NCI-H345 treated with DMSO at 0.1 percent for 48 hours (cell line): ENCODE measurements around the gene HES3.

ENCODE experiments used
- DNase-seq: peaks from one replicate; lab custom pipeline; 2025; ENCODE audit not compliant: unreplicated experiment; lab: John Stamatoyannopoulos, UW

The HES3 gene

DNA sequence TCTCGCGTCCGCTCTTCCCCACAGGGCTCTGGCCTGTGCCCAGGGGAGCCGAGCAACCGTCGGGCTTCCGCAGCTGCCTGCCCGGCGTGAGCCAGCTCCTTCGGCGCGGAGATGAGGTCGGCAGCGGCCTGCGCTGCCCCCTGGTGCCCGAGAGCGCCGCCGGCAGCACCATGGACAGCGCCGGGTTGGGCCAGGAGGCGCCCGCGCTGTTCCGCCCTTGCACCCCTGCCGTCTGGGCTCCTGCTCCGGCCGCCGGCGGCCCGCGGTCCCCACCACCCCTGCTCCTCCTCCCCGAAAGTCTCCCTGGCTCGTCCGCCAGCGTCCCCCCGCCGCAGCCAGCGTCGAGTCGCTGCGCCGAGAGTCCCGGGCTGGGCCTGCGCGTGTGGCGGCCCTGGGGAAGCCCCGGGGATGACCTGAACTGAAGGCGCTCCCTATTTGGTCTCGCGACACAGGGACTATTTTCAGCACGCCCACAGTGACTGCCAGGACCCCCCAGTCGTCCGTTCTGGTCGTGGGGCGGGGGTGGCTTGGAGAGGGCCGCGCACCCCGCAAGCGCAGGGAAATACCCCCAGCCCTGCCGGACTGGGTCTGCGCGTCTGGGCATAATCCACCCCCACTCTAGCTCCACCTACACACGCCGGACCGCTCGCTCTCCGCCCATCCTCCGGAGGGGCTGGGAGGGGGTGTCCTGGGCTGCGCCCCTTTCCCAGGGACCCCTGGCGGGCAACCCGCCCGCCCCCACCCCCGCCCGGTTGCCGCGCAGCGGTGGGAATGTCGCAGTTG, 1.3 kb downstream of the HES3 start:
- DNase-seq: peak; percentile 40

DNA sequence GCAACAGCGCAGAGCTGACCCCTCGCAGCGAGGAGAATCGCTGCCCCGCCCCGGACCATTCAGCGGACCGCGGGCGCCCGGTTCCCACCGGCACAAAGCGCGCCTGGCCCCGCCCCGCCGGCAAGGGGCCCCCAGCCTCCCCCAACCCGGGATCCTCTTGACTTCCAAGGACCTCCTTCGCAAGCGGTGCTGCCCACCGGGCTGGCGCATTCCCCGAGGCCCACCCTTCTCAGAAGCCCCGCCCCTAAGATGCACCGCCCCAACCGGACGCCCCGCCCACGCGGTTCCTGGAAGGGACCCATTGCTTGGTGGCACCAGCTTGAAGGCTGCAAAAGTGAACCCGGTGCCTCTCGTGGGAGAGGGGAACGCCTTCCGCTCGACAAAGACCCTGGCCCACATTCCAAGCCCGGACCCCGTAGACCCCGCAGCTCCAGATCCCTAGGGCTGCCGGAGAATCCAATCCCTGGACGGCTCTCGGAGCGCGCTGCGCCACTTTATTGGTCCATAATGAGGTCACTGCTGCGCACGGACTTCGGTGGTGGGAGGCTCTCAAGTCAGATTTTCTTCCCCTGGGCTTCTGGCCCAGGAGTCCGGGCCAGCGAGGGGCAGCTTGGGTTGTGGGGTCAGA, 2.0 kb downstream of the HES3 start:
- DNase-seq: peak; percentile 81

DNA sequence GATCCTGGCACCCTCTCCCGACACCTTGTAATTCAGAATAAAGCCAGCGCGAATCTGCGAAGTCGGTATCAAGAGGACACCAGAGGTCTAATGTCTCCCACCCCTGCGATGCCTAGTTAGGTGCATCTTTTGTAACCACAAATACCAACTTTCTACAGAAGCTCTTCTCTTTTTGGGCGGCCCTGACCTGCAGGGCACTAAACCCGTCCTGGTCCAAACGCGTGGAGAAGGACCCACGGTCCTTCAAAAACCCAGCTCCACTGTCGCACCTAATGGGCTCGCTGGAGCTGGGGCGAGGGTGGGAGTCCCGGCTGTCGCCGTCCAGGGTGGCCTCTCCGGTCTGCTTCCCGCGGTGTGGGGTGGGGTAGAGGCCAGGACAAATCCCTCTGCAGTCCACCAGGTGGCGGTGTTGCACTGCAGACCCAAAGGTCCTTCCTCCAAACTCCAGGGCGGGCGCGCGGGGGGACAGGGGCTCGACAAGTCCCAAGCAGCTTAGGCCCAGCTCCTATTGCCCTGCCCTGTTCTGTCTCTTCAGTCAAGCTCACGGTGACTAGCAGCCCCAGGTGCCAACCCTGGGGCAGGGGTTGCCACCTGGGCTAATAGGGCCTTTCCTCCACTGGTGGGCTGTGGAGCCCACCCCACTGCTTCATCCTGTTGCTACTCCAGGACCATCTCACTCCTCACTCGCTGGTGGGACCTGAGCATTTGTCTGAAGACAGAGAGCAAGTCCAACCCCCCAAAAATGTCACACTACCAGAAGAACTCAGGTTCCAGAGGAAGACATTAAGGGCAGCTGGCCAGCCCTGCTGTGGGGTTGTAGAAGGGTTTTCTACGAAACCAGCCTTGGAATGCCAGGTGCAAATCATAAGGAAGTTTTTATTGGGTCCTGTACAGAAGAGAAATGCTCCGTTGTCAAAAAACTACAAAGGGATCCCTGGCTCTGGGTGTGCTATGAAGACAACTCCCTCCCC, 2.8 kb downstream of the HES3 start:
- DNase-seq: peak; percentile 72

DNA sequence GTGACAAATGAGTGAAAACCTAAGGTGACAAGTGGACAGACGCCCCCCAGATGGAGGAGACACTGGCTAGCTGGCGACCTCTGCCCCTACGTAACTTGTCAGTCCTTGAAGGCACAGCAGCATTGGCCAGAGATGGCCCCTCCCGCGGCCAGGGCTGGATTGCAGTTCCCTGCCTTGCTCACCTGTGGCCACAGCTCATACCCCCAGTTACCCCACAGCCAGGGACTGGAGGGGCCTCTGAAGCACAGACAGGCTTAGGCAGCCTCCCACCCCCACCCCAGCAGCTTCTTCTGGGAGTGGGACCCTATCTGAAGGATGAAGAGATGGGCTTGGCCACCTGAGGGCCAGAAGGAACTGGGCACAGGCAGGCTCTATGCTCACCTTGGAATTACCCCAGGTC, 3.7 kb downstream of the HES3 start:
- no peak for DNase-seq

DNA sequence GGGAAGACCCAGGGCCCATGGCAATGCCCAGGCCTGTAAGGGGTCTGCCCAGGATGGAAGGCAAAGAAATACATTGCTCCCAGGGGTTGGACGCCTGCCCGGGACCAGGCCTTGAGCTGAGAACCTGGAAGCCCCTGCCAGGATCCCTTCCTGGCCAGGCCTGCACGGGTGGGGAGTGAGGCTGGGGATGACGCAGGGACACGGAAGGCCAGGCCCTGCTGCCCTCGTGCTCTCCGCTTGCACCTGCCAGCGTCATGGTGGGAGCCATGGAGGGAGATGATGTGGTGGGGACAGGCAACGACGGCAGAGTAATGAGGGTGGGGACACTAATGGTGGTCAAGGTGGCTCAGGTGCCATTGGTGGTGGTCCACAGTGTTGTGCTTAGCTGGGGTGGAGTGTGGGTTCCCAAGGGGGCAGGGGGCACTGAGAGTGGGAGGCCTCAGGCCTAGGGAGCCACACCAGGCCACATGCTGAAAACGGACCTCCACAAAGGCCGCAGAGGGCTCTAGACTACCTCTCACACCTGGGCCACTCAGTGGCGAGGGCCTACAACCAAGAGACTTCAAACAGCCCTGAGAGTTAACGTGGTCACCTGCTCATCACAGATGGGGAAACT, 4.3 kb downstream of the HES3 start:
- no peak for DNase-seq

DNA sequence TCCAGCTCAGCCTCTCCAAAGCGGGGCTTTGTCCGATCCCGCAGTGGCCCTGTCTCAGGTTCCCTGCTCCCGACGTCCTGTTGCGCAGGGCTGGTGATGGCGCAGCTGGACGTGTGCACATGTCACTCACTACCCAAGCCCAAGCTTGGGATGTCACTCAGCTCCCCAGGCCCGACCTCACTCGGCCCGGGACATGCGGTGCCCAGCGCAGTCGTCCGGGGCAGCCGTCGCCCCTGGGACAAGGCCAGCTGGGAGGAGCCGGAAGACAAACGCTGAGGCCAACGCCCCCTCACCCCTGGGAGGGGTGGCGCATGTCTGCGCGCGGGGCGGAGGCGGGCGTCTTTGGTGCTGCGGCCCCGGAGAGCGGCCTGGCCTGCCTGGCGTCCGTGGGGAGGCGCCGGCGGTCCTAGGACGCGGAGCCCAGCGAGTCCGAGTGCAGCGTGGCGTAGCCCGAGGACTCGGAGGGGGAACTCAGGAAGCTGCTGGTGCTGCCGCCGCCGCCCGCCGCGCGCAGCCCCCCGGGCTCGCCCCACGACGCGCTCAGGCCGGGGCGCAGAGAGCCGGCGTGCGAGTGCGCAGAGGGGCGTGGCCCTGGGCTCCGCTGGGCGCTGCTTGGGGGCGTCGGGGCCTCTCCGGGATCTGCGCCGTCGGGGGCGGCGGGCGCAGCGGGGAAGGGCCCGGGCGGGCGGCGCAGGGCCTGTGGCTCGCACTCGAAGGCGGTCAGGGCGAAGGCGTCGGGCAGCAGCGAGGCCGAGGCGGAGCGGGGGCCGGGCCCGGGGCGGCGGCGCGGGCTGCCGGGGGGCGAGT, 5.2 kb downstream of the HES3 start:
- no peak for DNase-seq

DNA sequence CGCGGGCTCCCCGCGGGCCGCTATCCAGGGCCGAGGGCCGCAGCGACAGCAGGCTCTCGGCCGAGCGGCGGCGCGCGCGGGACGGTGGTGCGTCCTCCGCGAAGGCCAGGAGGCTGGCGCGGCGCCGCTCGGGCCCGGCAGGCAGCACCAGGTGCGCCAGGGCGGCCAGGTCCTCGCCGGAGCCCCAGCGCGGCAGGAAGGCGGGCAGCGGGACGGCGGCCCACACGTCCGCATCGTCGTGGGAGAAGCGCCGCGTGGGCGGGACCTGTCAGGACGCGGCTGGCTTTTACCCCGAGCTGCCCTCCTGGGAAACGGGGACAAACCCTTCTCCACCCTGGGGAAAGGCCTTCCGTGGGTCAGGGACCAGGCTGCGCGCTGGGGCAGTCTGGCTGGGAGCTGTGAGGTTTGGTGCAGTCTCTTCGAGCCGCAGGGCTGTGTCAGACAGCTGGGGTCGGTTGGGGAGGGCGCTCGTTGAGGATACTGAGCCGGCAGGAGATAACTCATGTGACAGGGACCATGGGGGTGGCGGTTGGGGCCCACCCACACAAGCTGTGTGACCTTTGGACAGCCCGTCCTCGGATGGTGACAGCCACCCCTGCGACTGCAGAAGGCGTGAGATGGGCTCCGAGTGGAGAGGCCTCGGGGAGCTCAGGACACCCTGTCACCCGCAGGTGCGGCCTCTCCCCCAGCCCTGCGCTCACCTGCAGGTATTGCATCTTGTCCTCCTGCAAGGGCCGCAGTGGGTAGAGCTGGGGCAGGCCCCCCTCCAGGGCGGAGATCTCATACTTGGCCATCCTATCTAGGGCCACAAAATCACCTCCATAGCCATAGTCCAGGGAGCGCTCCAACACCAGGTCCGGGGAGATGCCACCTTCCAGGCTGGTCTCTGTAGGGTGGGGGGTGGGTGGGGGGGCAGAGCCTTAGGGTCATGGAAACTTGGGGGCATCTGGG, 6.0 kb downstream of the HES3 start:
- DNase-seq: no peak

DNA sequence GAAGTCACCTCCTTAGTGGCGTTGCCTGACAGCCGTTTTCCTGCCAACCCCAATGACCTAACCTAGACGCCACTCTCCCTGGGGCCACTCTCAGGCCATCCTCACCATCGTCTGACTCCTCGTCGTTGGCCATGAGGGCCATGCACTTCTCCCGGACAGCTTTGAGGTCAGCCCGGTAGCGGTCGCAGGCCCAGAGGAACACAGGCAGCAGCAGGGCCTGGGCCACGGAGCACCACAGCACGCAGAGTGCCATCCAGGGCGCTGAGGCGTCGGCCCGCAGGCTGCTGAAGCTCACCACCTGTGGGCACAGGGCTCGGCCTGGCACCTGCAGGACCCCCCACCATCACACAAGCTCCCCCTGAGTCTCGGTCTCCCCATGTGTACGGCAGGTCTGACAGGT, 7.3 kb downstream of the HES3 start:
- no peak for DNase-seq

DNA sequence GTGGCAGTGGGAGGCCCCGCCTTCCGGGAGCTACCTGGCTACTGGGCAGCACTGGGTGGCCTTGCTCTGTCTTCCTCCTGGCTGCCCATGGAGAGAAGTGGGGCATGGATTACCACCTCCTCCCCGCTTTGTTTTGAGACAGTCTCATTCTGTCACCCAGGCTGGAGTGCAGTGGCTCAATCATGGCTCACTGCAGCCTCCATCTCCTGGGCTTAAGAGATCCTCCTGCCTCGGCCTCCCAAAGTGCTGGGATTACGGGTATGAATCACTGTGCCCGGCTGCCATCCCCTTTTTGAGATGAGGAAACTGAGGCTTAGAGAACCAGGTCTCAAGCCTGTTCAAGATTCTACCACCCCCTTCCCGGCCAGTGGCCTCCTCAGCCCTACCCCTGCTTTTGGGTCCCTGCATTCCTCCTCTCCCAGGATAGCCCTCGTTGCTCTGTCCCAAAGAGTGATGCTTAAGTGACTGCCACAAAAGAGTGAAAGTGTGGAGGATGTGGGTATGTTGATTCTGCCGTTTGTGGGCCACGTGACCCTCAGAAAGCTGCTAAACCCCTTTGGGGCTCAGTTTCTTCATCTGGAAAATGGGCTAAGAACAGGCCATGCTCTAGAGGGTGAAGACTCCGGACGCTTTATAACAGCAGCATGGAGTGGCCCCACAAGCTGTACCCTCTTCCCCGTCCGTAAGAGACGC, 7.8 kb downstream of the HES3 start:
- DNase-seq: no peak

DNA sequence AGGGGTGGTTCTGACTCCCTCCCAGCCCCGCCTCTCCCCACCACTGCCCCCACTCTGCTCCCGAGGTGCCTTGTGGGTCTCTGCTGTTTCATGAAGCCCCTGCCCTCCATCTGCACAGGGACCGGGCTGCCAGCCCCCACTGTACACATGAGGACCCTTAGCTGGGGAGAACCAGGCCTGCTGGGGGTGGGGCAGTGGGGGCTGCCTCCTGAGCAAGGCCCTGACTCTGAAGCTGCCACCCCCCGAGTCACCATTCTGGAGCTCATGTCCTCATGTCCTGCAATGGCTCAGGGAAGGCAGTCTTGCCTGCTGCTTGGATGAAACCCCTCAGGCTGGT, 8.4 kb downstream of the HES3 start:
- DNase-seq: no peak

DNA sequence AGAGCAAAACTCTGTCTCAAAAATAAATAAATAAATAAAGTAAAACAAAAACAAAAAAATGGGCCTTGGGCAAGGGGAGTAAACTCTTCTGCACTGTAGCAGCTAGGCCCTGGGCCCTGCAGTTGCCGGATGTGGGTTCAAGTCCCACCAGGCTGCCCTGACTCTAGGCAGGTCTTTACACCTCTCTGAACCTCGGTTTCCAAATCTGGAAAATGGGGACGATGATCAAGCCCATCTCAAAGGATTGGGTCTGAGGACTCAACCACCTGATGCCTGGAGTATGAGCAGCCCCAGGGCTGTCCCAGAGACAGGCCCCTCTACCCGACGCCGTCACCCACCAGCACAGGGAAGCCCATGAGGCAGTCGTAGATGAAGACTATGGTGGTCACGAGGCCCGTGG, 9.4 kb downstream of the HES3 start:
- no peak for DNase-seq

DNA sequence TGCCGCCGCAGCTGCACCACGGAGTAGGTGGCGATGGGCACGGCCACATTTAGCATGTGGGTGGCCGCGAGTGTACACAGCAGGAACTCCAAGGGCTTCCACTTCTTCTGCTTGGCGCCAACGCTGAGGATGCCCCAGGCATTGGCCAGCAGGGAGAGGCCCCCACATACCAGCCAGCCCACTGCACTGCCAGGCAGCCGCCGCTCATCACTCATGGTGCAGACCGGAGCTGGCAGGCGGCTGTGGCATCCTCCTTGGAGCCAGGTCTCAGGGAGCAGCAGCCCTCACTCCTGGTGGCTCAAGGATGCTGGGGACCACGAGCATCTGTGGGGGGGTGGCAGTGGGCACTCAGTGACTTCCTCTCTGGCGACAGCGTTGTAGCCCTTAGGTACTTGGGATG, 10.7 kb downstream of the HES3 start:
- no peak for DNase-seq

DNA sequence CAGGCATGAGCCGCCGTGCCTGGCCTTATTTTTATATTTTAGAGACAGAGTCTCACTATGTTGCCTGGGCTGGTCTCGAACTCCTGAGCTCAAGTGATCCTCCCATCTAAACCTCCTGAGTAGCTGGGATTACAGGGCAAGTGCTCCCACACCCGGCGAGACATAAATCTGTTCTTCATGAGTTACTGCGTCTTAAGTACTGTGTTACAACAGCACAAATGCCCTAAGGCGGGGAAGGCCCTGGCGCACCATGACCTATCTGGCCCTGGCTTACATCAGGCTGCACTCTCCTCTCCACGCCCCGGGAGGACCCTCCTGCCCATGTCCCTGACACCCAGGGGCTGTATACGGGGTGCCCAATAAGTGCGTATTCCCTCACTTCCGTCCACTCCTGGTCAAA, 12.7 kb downstream of the HES3 start:
- DNase-seq: no peak

DNA sequence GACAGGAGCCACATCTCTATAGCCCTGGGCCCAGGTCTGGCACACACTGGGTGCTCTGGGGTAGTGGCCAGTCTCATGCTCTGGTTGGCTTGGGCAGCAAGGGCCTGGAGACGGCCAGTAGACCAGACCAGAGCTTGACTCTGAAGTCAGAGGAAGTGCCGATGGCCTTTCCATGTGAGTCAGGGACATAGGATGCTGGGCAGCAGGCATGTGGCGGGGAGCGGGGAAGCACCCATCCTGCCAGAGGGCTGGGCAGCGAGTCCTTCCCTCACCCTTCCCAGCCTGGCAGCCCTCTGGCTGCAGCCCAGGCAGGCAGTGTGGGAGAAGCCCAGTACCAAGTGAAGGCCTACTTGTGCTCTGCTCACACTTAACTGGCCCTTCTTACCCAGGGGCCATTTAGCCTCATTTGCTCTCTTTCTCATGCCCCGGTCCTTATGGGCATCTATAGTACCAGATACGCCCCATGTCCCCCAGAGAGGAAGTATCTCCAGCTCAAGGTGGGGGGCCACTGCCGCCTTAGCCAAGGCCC, 13.6 kb downstream of the HES3 start:
- DNase-seq: no peak

DNA sequence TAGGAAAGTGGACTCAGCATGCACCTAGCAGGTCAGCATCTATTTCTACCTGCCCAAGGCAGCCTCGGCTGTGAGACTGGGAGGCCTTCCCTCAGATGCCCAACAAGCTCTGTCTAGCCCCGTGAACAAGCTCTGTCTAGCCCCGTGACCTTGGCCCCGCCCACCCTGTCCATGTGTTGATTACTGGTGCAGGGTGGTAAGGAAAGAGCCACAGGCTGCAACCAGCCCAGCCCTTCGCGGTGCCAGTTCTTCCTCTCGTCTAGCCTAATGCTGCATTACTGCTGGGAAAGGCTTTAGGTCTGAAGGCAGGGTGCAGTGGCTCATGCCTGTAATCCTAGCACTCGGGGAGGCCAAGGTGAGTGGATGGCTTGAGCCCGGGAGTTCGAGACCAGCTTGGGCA, 14.7 kb downstream of the HES3 start:
- DNase-seq: no peak

DNA sequence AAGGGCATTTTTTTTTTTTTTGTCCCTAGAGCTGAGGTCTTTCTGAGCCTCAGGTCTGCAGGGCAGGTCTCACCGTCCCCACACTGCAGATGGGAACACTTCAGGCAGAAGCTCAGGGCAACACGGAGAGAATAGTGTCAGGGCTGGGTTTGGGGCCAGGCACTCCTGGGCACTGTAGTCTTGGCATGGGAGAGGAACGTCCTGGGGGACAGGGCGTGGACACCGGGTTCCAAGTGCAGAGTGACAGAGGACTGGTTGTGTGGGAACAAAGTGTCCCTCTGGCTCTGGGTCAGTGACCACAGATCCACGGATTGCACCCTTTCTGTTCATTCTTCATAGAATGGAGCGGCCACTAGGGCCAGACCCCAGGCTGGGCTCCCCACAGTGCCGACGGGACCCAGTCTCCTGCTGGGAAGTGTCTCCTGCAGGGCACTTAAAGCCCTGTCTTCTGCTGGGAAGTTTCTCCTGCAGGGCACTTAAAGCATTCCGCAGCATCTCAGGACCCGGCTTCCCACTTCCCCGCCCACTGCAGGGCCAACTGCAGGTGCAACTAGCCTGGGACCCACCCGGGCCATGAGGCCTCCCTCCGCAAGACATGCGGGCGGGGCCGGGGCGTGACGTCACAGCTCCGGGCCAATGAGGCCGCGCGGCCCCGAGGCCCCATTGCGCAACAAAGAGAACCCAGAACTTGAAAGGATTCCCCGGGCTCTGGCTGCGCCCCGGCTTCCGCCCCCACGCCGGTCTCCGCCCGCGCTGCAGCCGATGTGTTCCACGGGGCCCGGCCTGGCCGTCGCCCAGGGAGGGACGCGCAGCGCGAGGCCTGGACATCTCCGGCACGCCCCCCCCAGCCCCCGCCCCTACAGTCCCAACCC, 15.7 kb downstream of the HES3 start:
- no peak for DNase-seq

DNA sequence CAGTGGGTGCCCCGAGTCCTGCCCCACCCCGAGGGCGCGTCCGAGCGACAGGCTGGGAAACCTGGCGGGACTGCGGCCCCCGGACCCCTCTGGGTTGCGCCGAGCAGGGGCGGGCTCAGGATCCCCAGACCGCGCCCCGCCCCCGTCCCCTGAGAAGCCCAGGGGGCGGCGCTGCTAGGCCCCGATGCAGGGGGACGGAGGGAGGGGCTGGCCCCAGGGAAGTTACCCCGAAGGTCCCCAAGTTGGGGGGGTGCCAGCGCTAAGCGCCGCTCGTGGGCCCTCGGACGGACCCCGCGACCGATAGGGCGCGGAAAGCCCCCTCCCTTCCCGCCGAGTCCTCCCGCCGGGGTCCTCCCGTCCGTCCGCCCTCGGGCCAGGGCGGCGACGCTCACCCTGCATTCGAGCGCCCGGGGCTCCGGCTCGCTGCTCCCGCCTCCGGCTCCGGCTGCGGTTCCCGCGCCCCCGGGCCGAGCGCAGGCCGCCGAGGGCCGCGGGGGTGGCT, 16.5 kb downstream of the HES3 start:
- DNase-seq: no peak
